ENCODE data around the gene LPP.

LPP gene

DNA sequence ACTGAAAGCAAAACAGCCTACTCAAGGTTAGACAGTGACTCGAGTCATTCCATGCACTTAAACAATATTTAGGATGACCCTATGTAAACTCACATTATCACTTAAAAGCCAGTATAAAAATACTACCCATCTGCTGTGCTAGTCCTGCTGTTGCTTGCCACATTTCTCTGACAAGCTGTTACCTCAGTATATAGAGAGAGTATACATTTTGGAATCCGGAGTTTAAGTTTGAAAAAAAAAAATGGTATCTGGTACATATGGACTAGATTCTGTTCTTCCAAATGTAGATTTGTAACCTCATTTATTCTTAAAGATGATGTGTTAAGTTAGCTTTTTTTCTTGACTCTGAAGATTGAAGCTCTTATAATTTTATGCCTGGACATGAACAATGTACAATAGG lies 514.0 kb downstream of the LPP start:
- TF ChIP-seq REST (IDR thresholded peaks at IDR 0.05; ENCODE audit: insufficient read depth in 1 of 2, low read depth in 2 of 2, low read length in 2 of 2) (no peak), FOXP2 (optimal IDR thresholded peaks at IDR 0.05; ENCODE audit: borderline replicate concordance, extremely low read depth, extremely low read length, insufficient read depth) (no peak), POLR2AphosphoS5 (IDR thresholded peaks at IDR 0.05; ENCODE audit: low read depth, low read length) (no peak), TAF1 (IDR thresholded peaks at IDR 0.05; ENCODE audit: borderline replicate concordance, insufficient read depth, low read length) (no peak), SIN3A (IDR thresholded peaks at IDR 0.05; ENCODE audit: borderline replicate concordance, insufficient read depth, low read length) (no peak)

DNA sequence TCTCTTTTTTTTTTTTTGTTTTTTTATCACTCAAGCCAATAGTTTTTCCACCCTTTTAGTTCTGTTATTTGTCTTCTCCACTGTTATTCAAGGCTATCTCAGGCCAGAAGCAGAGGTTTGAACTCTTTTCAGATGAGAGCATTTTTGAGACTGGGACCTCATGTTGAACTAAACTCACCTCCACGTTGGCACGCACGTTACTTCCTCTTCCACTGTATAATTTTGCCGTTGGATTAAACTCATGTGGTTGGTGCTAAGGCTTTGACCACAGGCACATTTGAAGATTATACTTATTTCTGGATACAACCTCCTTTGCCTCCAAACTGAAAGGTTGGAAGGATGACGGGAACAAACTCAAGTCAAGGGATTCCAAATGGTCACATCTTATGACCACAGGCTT lies 516.5 kb downstream of the LPP start:
- TF ChIP-seq SIN3A (IDR thresholded peaks at IDR 0.05; ENCODE audit: borderline replicate concordance, insufficient read depth, low read length) (no peak), POLR2AphosphoS5 (IDR thresholded peaks at IDR 0.05; ENCODE audit: low read depth, low read length) (no peak), REST (IDR thresholded peaks at IDR 0.05; ENCODE audit: insufficient read depth in 1 of 2, low read depth in 2 of 2, low read length in 2 of 2) (no peak)

DNA sequence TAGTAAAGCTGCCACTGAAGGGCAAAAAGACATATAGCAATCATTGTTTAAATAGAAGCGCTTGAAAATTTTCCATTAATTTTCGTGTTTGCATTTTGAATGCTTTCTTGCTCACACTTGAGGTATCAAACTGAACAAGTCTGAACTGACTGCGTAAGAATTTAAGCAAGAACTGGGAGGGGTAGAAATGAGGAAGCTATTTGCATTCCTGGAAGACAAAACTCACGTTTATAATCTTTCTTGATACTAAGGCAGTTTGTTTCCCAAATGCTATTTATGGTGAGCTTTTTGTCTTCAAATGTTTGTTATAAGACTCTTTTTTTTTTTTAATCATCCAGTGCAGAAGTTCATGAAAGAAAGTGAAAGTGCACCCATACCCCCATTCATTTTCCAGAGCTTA lies 518.0 kb downstream of the LPP start:
- TF ChIP-seq SIN3A (IDR thresholded peaks at IDR 0.05; ENCODE audit: borderline replicate concordance, insufficient read depth, low read length) = no peak
- no peak for TF ChIP-seq FOXP2 (optimal IDR thresholded peaks at IDR 0.05; ENCODE audit: borderline replicate concordance, extremely low read depth, extremely low read length, insufficient read depth)
- no peak for TF ChIP-seq TAF1 (IDR thresholded peaks at IDR 0.05; ENCODE audit: borderline replicate concordance, insufficient read depth, low read length)
- TF ChIP-seq REST (IDR thresholded peaks at IDR 0.05; ENCODE audit: insufficient read depth in 1 of 2, low read depth in 2 of 2, low read length in 2 of 2) = no peak
- no peak for TF ChIP-seq POLR2AphosphoS5 (IDR thresholded peaks at IDR 0.05; ENCODE audit: low read depth, low read length)

DNA sequence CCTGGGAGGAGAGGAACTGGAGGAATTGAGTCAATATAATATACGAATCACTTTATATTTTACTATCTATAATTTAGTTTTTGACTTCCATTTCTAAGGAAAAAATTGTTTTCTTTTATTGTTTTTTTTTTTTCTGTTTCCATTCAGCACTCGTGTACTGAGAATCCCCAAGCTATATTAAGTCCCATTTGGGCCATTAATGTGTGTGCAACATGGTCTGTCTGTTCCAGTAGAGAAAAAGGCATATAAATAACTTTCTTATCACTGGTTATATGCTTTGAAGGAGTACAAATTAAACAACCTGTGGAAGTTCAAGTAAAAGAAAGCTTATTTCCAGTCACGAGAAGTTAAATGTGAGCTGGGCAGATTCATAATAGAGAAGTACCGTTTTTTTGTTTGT lies 518.9 kb downstream of the LPP start:
- no peak for TF ChIP-seq REST (IDR thresholded peaks at IDR 0.05; ENCODE audit: insufficient read depth in 1 of 2, low read depth in 2 of 2, low read length in 2 of 2)
- no peak for TF ChIP-seq TAF1 (IDR thresholded peaks at IDR 0.05; ENCODE audit: borderline replicate concordance, insufficient read depth, low read length)
- TF ChIP-seq FOXP2 (optimal IDR thresholded peaks at IDR 0.05; ENCODE audit: borderline replicate concordance, extremely low read depth, extremely low read length, insufficient read depth) = no peak
- TF ChIP-seq SIN3A (IDR thresholded peaks at IDR 0.05; ENCODE audit: borderline replicate concordance, insufficient read depth, low read length) = no peak
- TF ChIP-seq POLR2AphosphoS5 (IDR thresholded peaks at IDR 0.05; ENCODE audit: low read depth, low read length) = no peak

GRCh38 chr3:188673646-188674186 lies 519.8 kb downstream of the LPP start:
- TF ChIP-seq POLR2AphosphoS5 (IDR thresholded peaks at IDR 0.05; ENCODE audit: low read depth, low read length) (no peak), FOXP2 (optimal IDR thresholded peaks at IDR 0.05; ENCODE audit: borderline replicate concordance, extremely low read depth, extremely low read length, insufficient read depth) (no peak), SIN3A (IDR thresholded peaks at IDR 0.05; ENCODE audit: borderline replicate concordance, insufficient read depth, low read length) (no peak), REST (IDR thresholded peaks at IDR 0.05; ENCODE audit: insufficient read depth in 1 of 2, low read depth in 2 of 2, low read length in 2 of 2) (no peak), TAF1 (IDR thresholded peaks at IDR 0.05; ENCODE audit: borderline replicate concordance, insufficient read depth, low read length) (no peak)
